Activated T-helper 1 cell treated with anti-CD3 and anti-CD28 coated beads, Interleukin-2, amount 50 U/mL, for 16 hours (primary cell): ENCODE data around the gene BRAF.
"Not testable (repeated sequence)": the region's sequence is repeated elsewhere in the genome, so short reads cannot be mapped to it uniquely, and the experiment has no call there.

Experiments
- DNase-seq, 2 donors: peaks; one replicate each; pipeline ENCODE4 v3.0.0-alpha.2; 2020; ENCODE audit warnings: low read depth in 1 of 2, low spot score in 1 of 2

BRAF gene

DNA sequence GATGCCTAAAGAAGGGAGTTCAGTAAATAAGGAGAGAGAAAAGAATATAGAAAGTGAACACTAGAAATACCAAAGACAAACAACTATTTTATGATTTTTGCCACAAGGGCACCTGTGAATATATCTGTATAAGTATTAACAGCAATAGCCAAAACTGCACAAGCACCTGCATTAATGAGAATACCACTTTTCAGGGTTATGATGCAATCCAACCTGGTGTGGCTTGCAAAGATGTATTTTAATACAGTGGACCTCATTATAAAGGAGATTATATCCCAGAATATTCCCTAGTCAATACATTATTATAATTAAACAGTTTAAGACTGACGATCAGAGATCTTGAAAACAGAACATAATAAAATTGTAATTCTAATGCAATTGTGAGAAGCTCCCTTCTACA lies 4.0 kb downstream of the BRAF start:
- DNase-seq, result no peak

DNA sequence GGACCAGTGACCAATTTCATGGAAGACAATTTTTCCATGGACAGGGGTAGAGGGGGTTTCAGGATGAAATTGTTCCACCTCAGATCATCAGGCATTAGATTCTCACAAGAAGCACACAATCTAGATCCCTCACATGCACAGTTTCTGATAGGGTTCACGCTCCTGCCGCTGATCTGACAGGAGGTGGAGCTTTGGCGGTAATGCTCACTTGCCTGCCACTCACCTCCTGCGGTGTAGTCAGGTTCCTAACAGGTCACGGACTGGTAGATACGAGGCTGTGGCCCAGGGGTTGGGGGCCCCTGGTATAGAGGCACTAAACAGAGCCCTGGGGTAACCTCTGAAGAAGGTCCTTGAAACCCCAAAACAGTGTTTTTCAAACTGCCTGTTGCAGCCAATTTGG lies 6.5 kb downstream of the BRAF start:
- DNase-seq, result no peak

DNA sequence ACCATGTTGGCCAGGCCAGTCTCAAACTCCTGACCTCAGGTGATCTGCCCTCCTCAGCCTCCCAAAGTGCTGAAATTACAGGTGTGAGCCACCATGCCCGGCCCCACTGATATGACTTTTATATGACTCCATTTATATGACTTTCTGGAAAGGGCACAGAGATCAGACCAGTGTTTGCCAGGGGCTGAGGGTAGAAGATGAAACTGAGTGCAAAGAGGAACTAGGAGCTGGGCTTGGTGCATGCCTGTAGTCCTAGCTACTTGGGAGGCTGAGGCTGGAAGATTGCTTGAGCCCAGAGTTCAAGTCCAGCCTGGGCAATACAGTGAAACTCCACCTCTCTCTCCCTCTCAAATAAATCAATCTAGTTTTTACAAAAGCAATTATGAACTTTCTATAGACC lies 7.5 kb downstream of the BRAF start:
- DNase-seq, result no peak

DNA sequence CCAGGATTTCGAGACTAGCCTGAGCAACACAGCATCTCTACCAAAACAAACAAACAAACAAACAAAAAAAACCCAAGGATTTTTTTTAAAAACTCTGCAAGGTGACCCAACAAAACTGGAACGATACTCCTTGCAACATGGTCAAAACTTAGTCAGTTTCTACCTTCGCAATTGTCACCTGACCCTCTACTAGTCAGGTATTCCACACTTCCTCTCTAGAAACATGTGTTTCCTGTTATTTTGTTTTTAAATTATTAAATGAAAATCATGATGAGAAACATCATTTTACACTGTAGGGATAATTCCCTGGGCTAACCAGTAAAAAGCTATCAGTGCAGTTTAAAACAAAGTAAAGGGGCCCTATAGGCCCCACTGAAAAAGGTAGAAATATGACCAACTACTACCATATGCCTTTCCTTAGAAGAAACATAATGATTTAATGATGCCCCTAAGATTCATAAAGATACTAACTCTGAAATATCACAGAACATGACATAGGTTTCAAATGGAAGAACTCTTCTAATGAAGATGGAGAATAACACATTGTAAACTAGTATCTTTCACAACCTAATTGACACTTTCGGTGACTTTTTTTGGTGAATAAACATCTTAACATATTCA lies 8.7 kb downstream of the BRAF start:
- no peak for DNase-seq

GRCh38 chr7:140914083-140914482 lies 10.6 kb downstream of the BRAF start:
- no peak for DNase-seq

- not testable (repeated sequence) for DNase-seq
Observed at GRCh38 chr7:140913596-140913928, 11.2 kb downstream of the BRAF start.

DNA sequence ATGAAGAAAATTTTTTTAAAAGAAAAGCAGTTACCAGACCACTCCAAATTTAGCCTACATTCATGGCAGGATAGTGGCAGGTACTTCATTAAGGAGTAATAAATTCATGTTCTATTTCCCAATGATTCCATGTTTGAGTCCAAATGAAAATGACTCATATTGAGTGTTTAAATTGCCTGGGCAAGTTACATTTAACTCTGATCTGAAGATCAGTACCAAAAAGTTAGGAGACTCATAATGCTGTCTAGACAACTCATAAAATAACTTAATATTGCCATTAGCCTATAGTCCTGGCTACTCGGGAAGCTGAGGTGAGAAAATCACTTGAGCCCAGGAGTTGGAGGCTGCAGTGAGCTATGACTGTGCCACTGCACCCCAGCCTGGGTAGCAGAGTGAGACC lies 13.0 kb downstream of the BRAF start:
- DNase-seq, result no peak

DNA sequence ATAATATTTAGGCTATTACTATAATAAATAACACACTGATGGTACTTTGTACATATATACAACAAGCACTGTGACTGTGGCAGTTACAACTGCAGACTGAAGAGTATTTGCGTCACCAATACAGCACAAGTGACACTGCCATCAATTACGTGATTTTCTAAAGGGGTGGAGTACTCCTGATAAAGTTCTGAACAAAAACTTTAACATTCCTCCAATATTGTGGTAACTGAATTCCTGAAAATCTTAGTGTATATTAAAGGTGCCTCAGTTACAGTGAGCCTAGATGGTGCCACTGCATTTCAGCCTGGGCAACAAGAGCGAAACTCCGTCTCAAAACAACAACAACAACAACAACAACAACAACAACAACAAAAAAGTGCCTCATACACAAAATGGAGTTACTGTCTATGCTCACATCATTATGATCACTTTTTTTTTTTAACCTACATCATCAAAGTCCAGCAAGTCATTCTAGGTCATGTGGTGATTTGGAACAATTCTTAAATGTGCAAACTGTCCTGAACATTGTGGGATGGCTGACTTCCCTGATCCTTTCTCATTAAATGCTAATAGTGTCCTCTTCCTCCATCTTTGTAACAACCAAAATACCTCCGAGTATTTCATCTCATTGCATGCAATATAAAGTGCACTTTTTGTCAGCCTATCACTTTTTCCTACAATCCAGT lies 15.1 kb downstream of the BRAF start:
- no peak for DNase-seq

DNA sequence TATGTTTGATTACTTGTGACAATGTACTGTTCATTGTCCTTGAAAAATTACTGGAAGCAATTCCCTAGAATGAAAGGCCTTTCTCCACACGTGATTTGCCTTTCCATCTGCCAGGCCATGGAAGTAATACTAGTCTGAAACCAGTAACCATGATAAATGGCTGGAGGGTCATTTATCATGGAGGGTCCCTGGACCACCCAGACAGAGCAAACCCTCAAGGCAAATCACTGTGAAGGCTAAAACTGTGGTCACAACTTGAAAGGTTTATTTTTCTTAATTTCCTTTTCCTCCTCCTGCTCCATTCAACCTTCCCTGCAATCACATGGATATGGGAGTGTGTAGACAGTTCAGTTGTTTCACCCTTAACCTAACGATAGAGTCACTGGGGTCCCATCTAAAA lies 16.4 kb downstream of the BRAF start:
- no peak for DNase-seq

- no peak for DNase-seq
Observed at GRCh38 chr7:140903741-140904480, 20.8 kb downstream of the BRAF start.

- no peak for DNase-seq
Observed at GRCh38 chr7:140902303-140902953, 22.3 kb downstream of the BRAF start.

- no peak for DNase-seq
Observed at GRCh38 chr7:140901941-140902302, 22.8 kb downstream of the BRAF start.

DNA sequence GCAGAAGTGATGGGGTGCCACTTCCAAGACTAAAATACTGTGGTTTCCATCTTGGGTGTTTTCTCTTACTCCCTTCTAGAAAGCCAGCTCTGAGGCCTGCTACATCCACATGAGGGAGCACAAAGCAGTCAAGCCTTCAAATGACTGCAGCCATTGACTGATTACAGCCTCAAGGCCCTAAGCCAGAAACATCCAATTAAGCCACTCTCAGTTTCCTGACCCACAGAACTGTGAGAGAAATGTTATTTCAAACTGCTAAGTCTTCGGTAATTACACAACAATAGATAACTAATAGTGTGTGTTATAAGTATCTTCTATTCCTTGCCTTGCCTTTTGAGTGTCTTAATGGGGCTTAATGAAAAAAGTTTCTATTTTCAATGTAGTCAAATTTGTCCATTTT lies 24.8 kb downstream of the BRAF start:
- DNase-seq, result no peak

GRCh38 chr7:140898786-140899536 lies 25.8 kb downstream of the BRAF start:
- DNase-seq, result no peak

- no peak for DNase-seq
Observed at GRCh38 chr7:140896996-140897395, 27.7 kb downstream of the BRAF start.

GRCh38 chr7:140889645-140890044 lies 35.1 kb downstream of the BRAF start:
- DNase-seq, result no peak

DNA sequence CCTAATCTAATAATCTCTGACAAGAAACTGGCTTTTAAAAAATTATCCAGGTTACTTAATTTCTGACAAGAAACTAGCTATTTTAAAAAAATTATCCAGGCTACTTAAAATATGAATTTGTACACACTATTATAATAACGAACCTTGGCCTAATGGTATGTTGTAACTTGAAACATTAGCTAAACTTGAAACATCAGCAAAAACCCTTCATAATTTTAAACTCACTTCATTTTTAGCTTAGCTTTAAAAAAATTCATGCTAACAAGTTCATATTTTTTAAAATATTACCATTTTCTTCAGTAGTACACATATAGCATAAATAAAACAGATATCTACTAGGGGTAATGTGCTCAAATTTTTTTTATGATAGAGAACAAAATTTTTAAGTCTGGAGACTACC lies 35.6 kb downstream of the BRAF start:
- no peak for DNase-seq

DNA sequence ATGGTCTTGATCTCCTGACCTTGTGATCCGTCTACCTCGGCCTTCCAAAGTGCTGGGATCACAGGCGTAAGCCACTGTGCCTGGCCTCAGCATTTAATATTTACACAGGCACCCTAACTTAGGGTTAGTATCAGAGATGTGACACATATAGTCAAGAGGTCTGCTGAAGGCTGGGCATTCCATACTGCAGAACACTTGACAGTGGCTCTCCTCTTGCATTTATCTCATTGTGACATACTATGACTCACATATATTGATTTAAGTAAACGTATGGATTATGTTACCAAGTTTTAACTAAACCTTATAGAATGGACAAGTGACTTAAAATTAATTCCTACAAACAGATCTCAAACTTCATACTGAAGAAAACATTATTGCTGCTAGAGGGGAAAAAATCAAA lies 36.6 kb downstream of the BRAF start:
- DNase-seq, result no peak

DNA sequence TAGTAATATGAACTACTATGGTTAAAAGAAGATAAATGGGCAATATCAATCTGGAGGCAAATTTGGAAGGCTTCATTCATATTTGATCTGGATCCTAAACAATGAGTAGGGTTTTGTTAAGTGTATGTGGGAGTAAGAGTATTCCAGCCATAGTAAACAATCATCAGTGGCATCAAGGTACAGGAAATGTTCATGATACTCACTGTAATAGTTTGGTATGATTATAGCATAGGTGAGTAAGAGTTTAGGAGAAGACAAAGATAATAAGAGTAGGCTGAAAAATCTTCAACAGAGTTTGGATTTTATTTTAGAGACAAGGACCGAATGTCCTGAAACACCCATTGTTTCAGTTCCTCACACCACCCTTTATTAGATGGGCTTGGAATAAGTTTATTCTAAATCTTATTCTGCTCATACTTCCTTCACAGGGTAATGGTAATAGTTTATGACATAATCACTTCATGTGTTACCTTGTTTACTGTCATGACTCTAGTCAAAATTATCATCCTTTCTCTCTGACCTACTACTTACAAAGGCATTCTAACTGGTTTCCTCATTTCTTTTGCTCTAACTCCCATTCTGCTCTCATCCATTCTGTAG lies 38.9 kb downstream of the BRAF start:
- DNase-seq, result no peak

DNA sequence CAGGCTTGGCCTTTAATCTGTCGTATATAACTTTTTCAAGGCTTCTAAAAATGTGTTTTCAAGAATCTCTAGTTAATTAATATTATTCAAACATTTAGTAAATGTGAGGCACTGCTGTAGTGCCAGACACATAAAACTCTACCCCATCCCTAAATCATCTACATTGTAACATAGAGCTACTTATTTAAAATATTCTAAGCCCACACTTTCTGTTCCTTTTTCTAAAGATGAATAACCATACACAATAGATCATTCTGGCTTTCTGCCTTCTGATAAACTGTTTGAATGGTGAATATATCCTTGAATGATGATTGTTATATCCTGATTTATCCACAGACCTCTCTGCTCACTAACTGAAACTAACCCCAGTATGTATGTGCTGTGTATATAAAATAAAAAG lies 41.4 kb downstream of the BRAF start:
- no peak for DNase-seq

- not testable (repeated sequence) for DNase-seq
Observed at GRCh38 chr7:140882834-140883233, 41.9 kb downstream of the BRAF start.
